LHCN-M2 (cell line): ENCODE data around the gene MPV17. TPM values are rescaled to one million over a fixed set of nuclear protein-coding genes. Genes with fewer than 3 reads are reported as not detected.

Experiments
- DNase-seq: peaks from one replicate; pipeline ENCODE4 v3.0.0-alpha.2; 2012; ENCODE audit warnings: low read depth
- total RNA-seq: library from RNA; depleted of rRNA; stranded (reverse); fragments of >200 nt; gene quantifications from 2 replicates; pipeline ENCODE4 v1.2.3, GENCODE V29; 2014; rRNA removed

The MPV17 gene
- total RNA-seq, 1 experiment from 2014 or later: 113 TPM

DNA sequence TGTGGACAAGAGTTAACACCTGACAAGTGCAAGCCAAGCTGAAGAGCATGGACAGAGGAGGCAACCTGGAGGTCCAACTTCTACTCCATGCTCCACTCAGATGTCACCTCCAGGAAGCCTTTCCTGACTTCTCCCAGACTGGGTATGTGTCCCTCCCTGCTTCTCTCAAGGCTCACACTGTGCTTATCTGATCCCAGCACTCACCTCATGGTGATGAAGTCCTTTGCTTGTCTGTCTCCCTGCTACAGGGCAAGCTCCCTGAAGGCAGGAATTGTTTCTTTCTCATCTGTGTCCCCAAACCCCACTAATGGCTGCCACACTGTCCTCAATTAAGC, 57.4 kb downstream of the MPV17 start:
- no peak for DNase-seq

DNA sequence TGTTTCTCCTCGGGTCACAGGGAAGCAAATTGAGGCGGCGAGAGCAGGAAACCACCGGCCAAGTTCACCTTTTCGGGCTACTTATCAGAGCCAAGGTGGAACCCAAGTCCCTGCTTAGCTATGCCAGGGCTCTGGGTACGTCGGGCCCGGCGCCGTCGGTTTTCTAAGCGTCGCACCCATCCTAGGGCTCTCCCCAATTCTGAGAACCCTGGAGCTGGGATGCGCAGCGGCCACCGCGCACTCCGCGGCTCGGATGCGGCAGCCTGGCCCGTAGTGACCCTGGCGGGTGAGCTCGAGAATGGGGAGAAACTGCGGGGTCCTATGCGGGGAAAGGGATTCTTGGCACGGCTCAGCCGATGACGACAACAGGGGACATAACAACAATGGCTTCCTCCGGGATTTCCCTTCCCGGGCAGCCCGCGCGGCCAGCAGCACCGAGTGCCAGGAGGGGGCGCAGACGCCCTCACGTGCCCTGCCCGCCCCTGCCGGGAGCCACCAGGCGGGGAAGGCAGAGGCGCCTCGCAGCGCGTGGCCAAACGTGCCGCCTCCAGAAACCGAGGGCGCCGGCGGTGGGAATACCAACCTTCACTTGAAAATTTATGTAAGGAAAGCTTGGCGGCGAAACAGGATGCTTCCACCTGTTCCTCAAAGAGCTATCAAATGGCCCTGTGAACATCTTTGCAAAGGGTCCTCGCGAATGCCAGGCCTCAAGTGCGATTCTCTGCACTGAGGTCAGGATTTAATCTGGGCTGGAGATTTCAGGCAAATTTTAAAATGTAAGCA, 58.0 kb downstream of the MPV17 start:
- peak; percentile 45 for DNase-seq

DNA sequence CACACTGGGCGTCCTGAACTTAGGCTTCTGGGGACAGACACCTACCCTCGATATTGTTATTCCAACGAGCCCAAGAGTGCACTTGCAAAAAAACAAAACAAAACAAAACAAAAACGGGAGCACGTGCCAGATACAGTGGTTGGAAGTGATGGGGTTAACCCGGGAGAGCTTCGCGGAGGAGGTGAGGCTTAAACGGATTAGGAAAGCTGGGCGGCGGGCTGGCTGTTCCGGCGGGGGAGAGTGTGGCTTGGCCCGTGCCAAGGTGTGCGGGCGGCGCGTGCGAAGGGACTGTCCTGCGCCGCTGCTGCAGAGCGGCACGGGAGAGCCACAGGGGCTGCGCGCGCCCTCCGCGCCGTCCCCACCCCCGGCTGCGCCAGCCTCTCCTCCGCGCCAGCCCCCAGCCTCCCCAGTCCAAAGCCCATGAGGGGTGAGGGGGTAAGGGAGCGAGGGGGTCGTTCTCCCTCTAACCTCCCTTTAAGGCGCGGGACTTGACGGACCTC, 58.6 kb downstream of the MPV17 start:
- DNase-seq: no peak

DNA sequence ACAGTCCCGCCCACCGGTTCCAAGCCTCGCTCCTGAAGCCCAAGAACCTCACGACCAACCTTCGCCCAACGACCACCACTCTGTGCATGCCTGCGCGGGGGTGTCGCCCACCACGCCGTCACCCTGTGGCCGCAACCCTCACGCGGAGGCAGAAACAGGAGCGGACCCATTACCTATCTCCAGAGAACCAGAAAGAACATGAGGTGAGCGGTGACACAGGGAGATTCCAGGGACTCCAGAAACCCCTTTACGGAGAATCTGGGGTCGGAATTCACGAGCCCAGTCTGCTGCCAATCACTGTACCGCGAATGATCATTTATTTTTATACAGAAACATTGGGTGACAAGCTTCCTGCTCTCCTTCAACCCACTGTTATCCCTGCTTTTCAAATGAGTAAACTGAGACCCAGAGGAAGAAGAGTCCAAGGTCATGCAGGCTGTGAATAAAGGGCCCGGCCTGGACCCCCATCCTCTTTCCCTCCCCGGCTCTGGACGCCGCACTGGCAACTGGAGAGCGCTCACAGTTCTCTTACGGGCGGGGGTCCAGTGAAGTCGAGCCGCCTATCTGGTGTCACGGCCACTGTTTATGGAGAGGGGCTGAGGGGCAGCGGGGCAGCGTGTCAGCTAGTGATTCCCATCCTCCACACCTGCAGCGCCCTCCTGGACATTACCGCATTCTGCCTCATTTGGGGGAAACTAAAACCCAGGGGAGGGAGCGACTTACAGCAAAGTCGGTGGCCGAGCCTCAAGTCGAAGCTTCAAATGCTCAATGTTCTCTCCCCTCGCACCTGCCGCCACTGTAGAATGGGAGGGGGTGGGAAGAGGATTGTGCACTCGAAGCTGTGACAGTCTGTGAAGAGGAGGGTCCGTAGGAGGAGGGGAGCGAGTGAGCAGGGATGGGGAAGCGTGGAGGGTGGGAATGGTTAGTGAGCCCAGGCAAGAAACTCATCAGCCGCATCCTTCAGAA, 59.3 kb downstream of the MPV17 start:
- no peak for DNase-seq

DNA sequence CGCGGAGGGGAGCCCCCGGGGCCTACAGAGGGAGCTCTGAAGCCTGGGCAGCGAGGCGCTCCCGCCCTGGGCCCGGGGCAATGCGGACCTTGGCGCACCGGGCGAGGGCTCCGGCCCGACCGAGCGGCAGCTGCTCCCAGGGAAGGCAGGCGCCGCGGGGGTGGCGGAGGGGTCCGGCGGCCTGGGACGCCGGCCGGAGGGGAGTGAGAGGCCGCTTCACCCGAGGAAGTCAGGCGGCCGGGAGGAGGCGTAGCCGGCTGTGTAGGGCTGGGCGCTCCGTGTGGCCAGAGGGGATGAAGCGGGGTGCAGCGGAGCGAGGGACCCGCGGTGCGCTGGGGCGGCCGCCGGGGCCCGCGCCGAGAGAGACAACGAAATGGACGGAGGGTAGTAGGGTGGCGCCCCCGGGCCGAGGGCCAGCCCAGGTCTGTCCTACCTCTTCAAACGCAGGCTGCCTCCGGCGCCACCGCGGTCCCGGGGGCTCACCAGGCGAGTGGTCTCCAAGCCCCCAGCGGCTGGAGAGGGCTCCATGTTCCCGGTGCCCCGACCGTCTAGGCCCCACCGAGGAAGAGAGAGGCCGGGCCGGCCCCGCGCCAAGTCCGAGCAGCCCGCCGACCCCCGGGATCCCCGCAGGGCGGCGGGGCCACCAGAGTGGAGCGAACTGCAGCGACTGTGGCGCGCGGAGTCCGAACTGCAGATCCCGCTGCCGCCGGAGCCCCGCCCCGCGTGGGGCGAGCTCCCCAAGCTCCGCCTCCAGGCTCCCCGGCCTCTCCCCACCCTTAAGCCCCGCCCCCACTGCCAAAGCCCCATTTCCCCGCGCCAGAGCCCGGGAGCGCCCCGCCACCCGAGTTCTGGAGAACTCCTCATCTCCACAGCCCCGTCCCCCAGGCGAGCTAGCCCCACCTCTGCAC, 60.3 kb downstream of the MPV17 start, which contains the start of gene SLC30A3:
Gene SLC30A3 (minus strand): TSS at position 669 of the 908 bp plus-strand sequence. CDS start 141 bp downstream, at position 528.
- DNase-seq: no peak

DNA sequence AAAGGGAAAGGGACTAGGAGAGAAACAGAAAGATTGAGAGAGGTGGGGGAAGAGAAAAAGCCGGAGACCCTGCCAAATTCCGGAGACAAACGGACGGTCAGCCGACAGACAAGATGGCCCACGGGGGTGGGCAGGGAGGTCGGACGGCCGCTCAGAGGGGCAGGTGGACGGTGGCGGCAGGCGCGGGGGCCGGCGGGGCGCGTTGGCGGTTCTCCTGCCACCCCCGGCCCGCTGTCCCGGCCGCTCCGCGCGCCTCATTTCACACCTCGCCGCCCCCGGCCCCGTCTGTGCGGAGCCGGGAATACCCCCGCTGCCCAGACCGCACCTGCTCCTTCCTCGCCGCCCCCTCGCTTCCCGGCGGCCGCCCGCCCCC, 61.0 kb downstream of the MPV17 start:
- DNase-seq: no peak

DNA sequence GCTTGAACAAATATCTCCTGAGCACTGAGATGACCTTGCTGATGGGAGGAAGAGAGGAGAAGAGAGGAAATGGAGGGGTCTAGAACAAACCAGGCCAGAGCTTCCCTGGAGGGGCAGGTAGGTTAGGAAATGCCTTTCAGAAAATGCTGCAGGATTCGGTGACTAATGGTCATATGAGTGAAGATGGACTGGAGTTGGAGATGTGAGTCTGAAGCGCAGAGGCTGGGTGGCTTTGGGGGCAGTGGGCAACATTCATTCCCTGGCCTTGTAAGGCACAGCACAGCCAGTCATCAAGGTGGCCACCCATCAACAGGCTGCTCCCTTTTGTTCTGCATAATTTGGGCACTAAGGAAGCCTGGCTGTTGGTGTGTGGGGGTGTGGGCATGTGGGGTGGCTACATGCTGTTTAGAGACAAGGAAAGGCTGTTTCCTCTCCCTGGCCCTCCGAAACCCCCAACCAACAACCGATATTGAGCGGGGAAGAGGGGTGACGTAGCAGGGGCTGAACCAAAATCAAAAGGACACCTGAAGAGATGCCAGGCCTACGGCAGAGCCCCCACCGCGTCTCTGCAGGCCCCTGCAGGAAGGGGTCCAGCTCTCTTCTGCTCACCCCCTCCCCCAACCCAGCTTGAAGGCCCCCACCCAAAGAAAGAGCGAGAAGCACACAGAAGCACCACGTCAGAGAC, 61.5 kb downstream of the MPV17 start:
- DNase-seq: no peak

Other genes starting within 250 kb of the MPV17 start
- 6.1 and 11.0 TPM in 2 replicates for gene EMILIN1, start 244.5 kb downstream of the MPV17 start, total RNA-seq
- gene KHK, start 236.3 kb downstream of the MPV17 start, total RNA-seq: 0.51 and 0.52 TPM in 2 replicates
- gene CGREF1, start 204.0 kb downstream of the MPV17 start, total RNA-seq: 0.69 and 1.6 TPM in 2 replicates
- 0.17 TPM in 1 of 2 replicates, not detected in the other for gene ABHD1, start 199.3 kb downstream of the MPV17 start, total RNA-seq
- 68.9 and 72.4 TPM in 2 replicates for gene PREB, start 188.5 kb downstream of the MPV17 start, total RNA-seq
- gene PRR30, start 183.7 kb downstream of the MPV17 start, total RNA-seq: not detected in 2 replicates
- not detected in 2 replicates for gene TCF23, start 174.1 kb downstream of the MPV17 start, total RNA-seq
- gene ATRAID, start 111.1 kb downstream of the MPV17 start, total RNA-seq: 180 and 193 TPM in 2 replicates
- gene SLC5A6, start 110.8 kb downstream of the MPV17 start, total RNA-seq: 39.6 and 54.5 TPM in 2 replicates
- 42.7 and 44.5 TPM in 2 replicates for gene CAD, start 105.7 kb downstream of the MPV17 start, total RNA-seq
- gene SLC30A3, start 60.0 kb downstream of the MPV17 start, total RNA-seq: 0.63 TPM in 1 of 2 replicates, not detected in the other
- gene DNAJC5G, start 47.7 kb downstream of the MPV17 start, total RNA-seq: not detected in 2 replicates
- gene TRIM54, start 40.7 kb downstream of the MPV17 start, total RNA-seq: 0.11 TPM in 1 of 2 replicates, not detected in the other
- gene UCN, start 14.7 kb downstream of the MPV17 start, total RNA-seq: 1.2 and 2.2 TPM in 2 replicates
- gene GTF3C2, start 33.7 kb upstream of the MPV17 start, total RNA-seq: 42.3 and 43.5 TPM in 2 replicates
- 33.4 and 40.1 TPM in 2 replicates for gene EIF2B4, start 47.2 kb upstream of the MPV17 start, total RNA-seq
- 176 and 181 TPM in 2 replicates for gene SNX17, start 47.5 kb upstream of the MPV17 start, total RNA-seq
- gene ZNF513, start 57.6 kb upstream of the MPV17 start, total RNA-seq: 12.7 and 16.5 TPM in 2 replicates
- gene PPM1G, start 86.5 kb upstream of the MPV17 start, total RNA-seq: 117 and 120 TPM in 2 replicates
- 130 and 140 TPM in 2 replicates for gene NRBP1, start 105.5 kb upstream of the MPV17 start, total RNA-seq
- 0.46 TPM in 1 of 2 replicates, not detected in the other for gene KRTCAP3, start 119.3 kb upstream of the MPV17 start, total RNA-seq
- gene IFT172, start 166.6 kb upstream of the MPV17 start, total RNA-seq: 5.7 and 7.4 TPM in 2 replicates
- 25.9 and 29.0 TPM in 2 replicates for gene FNDC4, start 172.1 kb upstream of the MPV17 start, total RNA-seq
- 0.11 and 0.32 TPM in 2 replicates for gene GCKR, start 173.7 kb upstream of the MPV17 start, total RNA-seq